ENCODE data around the gene FAM174B.

DNA sequence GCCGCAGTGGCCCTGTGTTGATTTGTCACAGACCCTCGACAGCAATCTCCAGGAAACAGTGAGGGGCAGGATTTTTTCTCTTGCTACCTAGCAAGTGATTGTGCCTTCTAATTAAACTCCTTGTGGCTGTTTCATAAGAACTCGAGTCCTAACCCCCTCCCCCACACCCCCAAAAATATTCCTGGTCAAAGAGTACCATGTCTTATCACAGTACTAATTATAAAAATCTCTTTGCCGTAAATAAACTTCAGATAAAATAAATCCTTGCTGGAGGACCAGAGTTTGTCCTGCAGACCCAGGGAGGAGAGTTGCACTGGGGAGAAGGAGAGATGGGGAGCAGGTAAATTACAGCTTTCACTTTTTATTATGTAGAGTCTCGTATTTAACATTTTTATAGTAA, 64.3 kb downstream of the FAM174B start:
- TF ChIP-seq, protein P1, sequence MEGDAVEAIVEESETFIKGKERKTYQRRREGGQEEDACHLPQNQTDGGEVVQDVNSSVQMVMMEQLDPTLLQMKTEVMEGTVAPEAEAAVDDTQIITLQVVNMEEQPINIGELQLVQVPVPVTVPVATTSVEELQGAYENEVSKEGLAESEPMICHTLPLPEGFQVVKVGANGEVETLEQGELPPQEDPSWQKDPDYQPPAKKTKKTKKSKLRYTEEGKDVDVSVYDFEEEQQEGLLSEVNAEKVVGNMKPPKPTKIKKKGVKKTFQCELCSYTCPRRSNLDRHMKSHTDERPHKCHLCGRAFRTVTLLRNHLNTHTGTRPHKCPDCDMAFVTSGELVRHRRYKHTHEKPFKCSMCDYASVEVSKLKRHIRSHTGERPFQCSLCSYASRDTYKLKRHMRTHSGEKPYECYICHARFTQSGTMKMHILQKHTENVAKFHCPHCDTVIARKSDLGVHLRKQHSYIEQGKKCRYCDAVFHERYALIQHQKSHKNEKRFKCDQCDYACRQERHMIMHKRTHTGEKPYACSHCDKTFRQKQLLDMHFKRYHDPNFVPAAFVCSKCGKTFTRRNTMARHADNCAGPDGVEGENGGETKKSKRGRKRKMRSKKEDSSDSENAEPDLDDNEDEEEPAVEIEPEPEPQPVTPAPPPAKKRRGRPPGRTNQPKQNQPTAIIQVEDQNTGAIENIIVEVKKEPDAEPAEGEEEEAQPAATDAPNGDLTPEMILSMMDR (conservative IDR thresholded peaks at IDR 0.05 in 1 of 2, IDR thresholded peaks at IDR 0.05 in 1 of 2; ENCODE audit: extremely low read depth in 1 of 2, insufficient read depth in 1 of 2, low read depth in 1 of 2, low read length in 2 of 2), result no peak
- TF ChIP-seq EZH2 (IDR thresholded peaks at IDR 0.05; ENCODE audit: borderline replicate concordance, low read length), result no peak
